ENCODE data around the gene TMEM181.
"Not testable (repeated sequence)": the region's sequence is repeated elsewhere in the genome, so short reads cannot be mapped to it uniquely, and the experiment has no call there.

Gene TMEM181

DNA sequence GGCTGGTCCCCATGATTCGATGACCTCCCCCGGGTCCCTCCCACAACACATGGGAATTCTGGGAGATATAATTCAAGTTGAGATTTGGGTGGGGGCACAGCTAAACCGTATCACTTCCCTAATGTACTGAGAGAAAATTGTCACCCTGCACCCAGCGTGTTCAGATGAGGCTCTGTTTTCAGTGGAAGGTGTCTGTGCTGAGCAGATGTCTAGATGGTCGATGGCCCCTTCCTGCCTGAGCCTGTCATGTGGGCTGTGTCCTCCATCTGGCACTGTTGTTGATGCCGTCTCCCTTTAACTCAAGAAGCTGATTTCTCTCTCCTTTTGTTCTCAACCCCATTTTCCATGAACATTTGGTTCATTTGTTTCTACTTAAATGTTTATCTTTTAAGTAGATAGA is 37.0 kb downstream of the TMEM181 start:
- FAIRE-seq = peak; percentile 78
- peak; percentile 63 for DNase-seq (ENCODE audit: insufficient read length, low spot score)
- TF ChIP-seq, protein P1, sequence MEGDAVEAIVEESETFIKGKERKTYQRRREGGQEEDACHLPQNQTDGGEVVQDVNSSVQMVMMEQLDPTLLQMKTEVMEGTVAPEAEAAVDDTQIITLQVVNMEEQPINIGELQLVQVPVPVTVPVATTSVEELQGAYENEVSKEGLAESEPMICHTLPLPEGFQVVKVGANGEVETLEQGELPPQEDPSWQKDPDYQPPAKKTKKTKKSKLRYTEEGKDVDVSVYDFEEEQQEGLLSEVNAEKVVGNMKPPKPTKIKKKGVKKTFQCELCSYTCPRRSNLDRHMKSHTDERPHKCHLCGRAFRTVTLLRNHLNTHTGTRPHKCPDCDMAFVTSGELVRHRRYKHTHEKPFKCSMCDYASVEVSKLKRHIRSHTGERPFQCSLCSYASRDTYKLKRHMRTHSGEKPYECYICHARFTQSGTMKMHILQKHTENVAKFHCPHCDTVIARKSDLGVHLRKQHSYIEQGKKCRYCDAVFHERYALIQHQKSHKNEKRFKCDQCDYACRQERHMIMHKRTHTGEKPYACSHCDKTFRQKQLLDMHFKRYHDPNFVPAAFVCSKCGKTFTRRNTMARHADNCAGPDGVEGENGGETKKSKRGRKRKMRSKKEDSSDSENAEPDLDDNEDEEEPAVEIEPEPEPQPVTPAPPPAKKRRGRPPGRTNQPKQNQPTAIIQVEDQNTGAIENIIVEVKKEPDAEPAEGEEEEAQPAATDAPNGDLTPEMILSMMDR (IDR thresholded peaks at IDR 0.05; ENCODE audit: insufficient read depth, missing control alignments) = no peak

DNA sequence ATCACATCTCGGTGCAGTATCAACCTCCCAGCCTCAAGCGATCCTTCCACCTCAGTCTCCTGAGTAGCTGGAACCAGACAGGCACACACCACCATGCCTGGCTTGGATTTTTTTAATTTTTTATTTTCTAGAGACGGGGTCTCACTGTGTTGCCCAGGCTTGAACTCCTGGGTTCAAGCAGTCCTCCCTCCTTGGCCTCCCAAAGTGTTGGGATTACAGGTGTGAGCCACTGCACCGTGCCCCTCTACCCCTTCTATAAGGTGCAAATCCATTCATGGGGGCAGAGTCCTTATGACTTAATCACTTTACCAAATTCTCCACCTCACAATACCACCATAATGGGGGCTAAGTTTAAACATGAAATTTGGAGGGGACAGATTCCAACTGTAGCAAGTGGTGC is 37.7 kb downstream of the TMEM181 start:
- TF ChIP-seq, protein P1 (IDR thresholded peaks at IDR 0.05; ENCODE audit: insufficient read depth, missing control alignments) = no peak
- FAIRE-seq = no peak

DNA sequence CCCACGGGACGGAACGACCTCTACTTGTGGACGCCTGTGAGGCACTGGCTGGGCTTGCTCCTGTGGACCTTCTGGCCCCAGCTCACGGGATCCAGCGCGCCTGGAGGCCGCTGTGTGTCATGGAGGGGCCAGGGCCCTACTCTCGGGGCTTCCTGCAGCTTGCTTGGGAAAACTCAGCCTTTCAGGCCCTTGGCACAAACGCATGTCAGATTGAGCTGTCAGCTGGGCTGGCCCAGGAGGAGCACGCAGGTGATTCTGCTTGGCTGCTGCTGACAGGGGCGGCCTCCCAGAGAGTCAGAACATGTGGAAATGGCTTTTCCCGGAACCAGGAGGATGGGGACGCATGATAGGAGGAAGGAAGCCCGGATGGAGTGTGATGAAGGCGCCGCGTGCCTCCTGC is 39.7 kb downstream of the TMEM181 start:
- DNase-seq (ENCODE audit: insufficient read length, low spot score) (no peak), FAIRE-seq (no peak)
- TF ChIP-seq, protein P1 (IDR thresholded peaks at IDR 0.05; ENCODE audit: insufficient read depth, missing control alignments) = no peak

More for the DNA sequence above, 37.7 kb downstream of the TMEM181 start:
- no peak for DNase-seq (ENCODE audit: insufficient read length, low spot score)

DNA sequence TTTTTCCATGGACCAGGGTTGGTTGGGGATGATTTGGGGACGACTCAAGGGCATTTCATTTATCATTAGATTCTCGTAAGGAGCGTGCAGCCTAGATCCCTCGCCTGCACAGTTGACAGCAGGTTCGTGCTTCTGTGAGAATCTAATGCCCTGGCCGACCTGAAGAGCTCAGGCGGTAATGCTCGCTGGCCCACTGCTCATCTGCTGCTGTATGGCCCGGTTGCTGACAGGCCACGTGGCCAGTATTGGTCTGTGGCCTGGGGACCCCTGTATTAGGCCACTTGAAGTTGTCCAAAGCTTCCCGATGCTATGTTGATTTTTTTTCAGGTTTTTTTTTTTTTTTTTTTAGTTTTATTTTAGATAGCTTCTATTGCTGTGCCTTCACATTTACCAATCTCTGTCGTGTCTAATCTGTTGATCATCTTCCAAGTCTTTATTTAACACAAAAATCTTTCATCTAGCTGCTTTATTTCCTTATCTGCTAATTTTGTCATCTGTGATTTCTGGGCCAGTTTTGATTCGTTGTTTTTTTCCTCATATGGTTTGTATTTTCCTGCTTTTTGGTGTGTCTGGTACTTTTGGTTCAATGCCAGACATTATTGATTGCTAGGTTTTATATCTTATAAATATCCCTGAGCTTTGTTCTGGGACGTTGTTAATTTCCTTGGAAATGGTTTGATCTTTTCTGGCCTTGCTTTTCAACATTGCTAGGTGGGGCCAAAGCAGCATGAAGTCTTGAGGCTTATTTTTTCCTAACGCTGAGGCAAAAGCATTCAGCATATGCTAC is 43.6 kb downstream of the TMEM181 start:
- TF ChIP-seq, protein P1 (IDR thresholded peaks at IDR 0.05; ENCODE audit: insufficient read depth, missing control alignments) = no peak
- DNase-seq (ENCODE audit: insufficient read length, low spot score) (no peak), FAIRE-seq (no peak)

DNA sequence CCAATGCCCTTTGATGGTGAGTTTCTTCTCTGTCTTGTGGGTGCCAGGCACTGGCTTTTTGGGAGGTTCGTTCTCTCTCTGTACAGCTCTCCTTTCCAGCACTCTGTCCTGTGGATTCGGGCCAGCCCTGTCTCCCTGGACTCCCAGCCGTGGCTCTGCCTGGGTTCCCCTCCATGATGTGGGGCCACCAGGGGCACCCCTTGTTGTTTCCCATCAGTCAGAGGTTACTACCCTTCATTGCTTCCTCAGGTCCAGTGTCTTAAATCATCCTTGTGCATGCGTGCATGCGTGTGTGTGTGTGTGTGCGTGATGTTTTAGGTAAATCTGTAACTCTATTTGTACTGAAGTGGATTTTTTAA is 44.1 kb downstream of the TMEM181 start:
- no peak for FAIRE-seq
- TF ChIP-seq, protein P1 (IDR thresholded peaks at IDR 0.05; ENCODE audit: insufficient read depth, missing control alignments) = no peak
- DNase-seq (ENCODE audit: insufficient read length, low spot score) = no peak

DNA sequence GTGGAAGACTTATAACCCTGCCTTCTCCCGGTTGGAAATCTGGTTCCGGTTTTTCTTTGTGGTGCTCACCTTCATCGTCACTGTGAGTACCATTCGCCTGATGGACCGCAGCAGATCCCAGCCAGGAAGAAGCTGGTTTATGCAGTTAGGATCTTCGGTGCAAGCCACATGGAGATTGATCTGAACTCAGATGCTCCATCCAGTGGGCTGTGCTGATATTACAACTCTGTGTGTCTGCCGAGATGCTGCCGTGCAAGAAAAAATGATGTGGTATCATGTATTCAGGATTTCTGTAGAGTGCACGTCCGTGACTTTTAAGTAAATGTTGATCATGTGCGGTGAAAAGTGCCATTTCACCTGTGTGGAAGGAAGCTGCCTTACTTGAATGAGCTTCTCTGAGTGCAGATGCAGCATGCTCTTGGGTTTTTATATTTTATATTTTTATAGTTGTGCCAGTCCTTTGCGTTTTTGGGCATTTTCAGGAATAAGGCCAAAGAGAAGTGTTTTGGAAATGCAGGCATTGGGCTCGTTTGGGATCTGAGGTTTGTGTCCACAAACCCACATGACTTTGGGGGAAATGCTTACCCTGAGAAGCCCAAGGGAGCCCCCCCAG is 45.5 kb downstream of the TMEM181 start:
- peak; percentile 84 for DNase-seq (ENCODE audit: insufficient read length, low spot score)
- TF ChIP-seq, protein P1 (IDR thresholded peaks at IDR 0.05; ENCODE audit: insufficient read depth, missing control alignments) = peak; percentile 73
- peak; percentile 97 for FAIRE-seq

DNA sequence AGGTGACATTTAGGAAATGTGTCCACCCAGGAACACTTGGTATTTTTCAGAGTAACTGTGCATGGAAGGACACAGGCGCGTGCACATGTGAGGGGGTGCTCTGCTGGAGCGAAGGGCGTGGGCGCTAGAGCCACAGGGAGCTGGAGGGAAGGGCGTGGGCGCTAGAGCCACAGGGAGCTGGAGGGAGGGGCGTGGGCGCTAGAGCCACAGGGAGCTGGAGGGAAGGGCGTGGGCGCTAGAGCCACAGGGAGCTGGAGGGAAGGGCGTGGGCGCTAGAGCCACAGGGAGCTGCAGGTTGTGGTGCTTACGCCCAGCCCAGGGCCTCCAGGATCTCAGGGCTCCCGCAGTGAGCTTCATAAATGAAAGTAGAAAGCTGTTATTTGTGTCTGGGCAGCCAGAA is 46.1 kb downstream of the TMEM181 start:
- DNase-seq (ENCODE audit: insufficient read length, low spot score); FAIRE-seq: not testable (repeated sequence)

Measured in D721Med (cell line).